ENCODE data around the gene STAT1. TPM values are rescaled to one million over a fixed set of nuclear protein-coding genes. Genes with fewer than 3 reads are reported as not detected.

The STAT1 gene
- polyA plus RNA-seq, 2 donors: 6.4 to 16.7 TPM

- H3K9me3 ChIP-seq (ENCODE audit: control insufficient read depth in 2 of 2, insufficient read depth in 1 of 2, low read depth in 1 of 2, low read length in 1 of 2): no peaks in the 10 kb centered on the region
Measured at GRCh38 chr2:191036363-191036762, 22.4 kb upstream of the STAT1 start.

GRCh38 chr2:191032588-191033429 is 18.8 kb upstream of the STAT1 start:
- Histone ChIP-seq H3K4me1 (ENCODE audit: control insufficient read depth in 2 of 2, insufficient read depth in 2 of 2, low read length in 1 of 2) (no peaks in the 10 kb centered on the region), H3K27me3 (ENCODE audit: control insufficient read depth in 1 of 2, insufficient read depth in 2 of 2, low read length in 2 of 2) (no peaks in the 10 kb centered on the region), H3K4me3 (ENCODE audit: low read depth in 1 of 2, low read length in 2 of 2) (no peak overlapping the region), H3K9me3 (ENCODE audit: control insufficient read depth in 2 of 2, insufficient read depth in 1 of 2, low read depth in 1 of 2, low read length in 1 of 2) (no peaks in the 10 kb centered on the region), H3K27ac (ENCODE audit: low read depth in 2 of 2, low read length in 1 of 2) (no peak overlapping the region), H3K36me3 (ENCODE audit: control insufficient read depth in 2 of 2, insufficient read depth in 2 of 2, low read length in 1 of 2) (no peaks in the 10 kb centered on the region)
- WGBS, 2 donors: 75 to 81% methylated on average over 8 of the region's 8 CpGs

More at GRCh38 chr2:191036363-191036762, 22.4 kb upstream of the STAT1 start:
- Histone ChIP-seq H3K4me3 (ENCODE audit: low read depth in 1 of 2, low read length in 2 of 2) (no peak overlapping the region), H3K36me3 (ENCODE audit: control insufficient read depth in 2 of 2, insufficient read depth in 2 of 2, low read length in 1 of 2) (no peaks in the 10 kb centered on the region), H3K4me1 (ENCODE audit: control insufficient read depth in 2 of 2, insufficient read depth in 2 of 2, low read length in 1 of 2) (peaks cover 0 to 2% of the 10 kb centered on the region in 2 donors), H3K27ac (ENCODE audit: low read depth in 2 of 2, low read length in 1 of 2) (no peak overlapping the region), H3K27me3 (ENCODE audit: control insufficient read depth in 1 of 2, insufficient read depth in 2 of 2, low read length in 2 of 2) (no peaks in the 10 kb centered on the region)
- WGBS, 2 donors: 92 to 94% methylated on average over 2 of the region's 2 CpGs

- H3K27ac ChIP-seq (ENCODE audit: low read depth in 2 of 2, low read length in 1 of 2): no peak overlapping the region
- H3K36me3 ChIP-seq (ENCODE audit: control insufficient read depth in 2 of 2, insufficient read depth in 2 of 2, low read length in 1 of 2): no peaks in the 10 kb centered on the region
- no peak overlapping the region for H3K4me3 ChIP-seq (ENCODE audit: low read depth in 1 of 2, low read length in 2 of 2)
- H3K27me3 ChIP-seq (ENCODE audit: control insufficient read depth in 1 of 2, insufficient read depth in 2 of 2, low read length in 2 of 2): no peaks in the 10 kb centered on the region
- no peaks in the 10 kb centered on the region for H3K4me1 ChIP-seq (ENCODE audit: control insufficient read depth in 2 of 2, insufficient read depth in 2 of 2, low read length in 1 of 2)
- 65 to 93% methylated on average over 2 of the region's 2 CpGs for WGBS, 2 donors
- H3K9me3 ChIP-seq (ENCODE audit: control insufficient read depth in 2 of 2, insufficient read depth in 1 of 2, low read depth in 1 of 2, low read length in 1 of 2): no peaks in the 10 kb centered on the region
Measured at GRCh38 chr2:191031256-191031655, 17.3 kb upstream of the STAT1 start.

- Histone ChIP-seq H3K27ac (ENCODE audit: low read depth in 2 of 2, low read length in 1 of 2) (no peak overlapping the region), H3K9me3 (ENCODE audit: control insufficient read depth in 2 of 2, insufficient read depth in 1 of 2, low read depth in 1 of 2, low read length in 1 of 2) (no peaks in the 10 kb centered on the region), H3K4me1 (ENCODE audit: control insufficient read depth in 2 of 2, insufficient read depth in 2 of 2, low read length in 1 of 2) (no peaks in the 10 kb centered on the region), H3K4me3 (ENCODE audit: low read depth in 1 of 2, low read length in 2 of 2) (no peak overlapping the region), H3K27me3 (ENCODE audit: control insufficient read depth in 1 of 2, insufficient read depth in 2 of 2, low read length in 2 of 2) (no peaks in the 10 kb centered on the region), H3K36me3 (ENCODE audit: control insufficient read depth in 2 of 2, insufficient read depth in 2 of 2, low read length in 1 of 2) (no peaks in the 10 kb centered on the region)
- 34 to 37% methylated on average over 8 of the region's 8 CpGs for WGBS, 2 donors
Measured at GRCh38 chr2:191030521-191031154, 16.7 kb upstream of the STAT1 start.

- H3K27me3 ChIP-seq (ENCODE audit: control insufficient read depth in 1 of 2, insufficient read depth in 2 of 2, low read length in 2 of 2): no peaks in the 10 kb centered on the region
Measured at GRCh38 chr2:191029280-191029950, 15.4 kb upstream of the STAT1 start.

GRCh38 chr2:191026377-191026776 is 12.4 kb upstream of the STAT1 start:
- Histone ChIP-seq H3K4me3 (ENCODE audit: low read depth in 1 of 2, low read length in 2 of 2) (no peak overlapping the region), H3K27me3 (ENCODE audit: control insufficient read depth in 1 of 2, insufficient read depth in 2 of 2, low read length in 2 of 2) (no peaks in the 10 kb centered on the region), H3K36me3 (ENCODE audit: control insufficient read depth in 2 of 2, insufficient read depth in 2 of 2, low read length in 1 of 2) (no peaks in the 10 kb centered on the region), H3K9me3 (ENCODE audit: control insufficient read depth in 2 of 2, insufficient read depth in 1 of 2, low read depth in 1 of 2, low read length in 1 of 2) (no peaks in the 10 kb centered on the region), H3K4me1 (ENCODE audit: control insufficient read depth in 2 of 2, insufficient read depth in 2 of 2, low read length in 1 of 2) (no peaks in the 10 kb centered on the region), H3K27ac (ENCODE audit: low read depth in 2 of 2, low read length in 1 of 2) (no peak overlapping the region)
- WGBS, 2 donors: 31 to 36% methylated on average over 2 of the region's 2 CpGs

More at GRCh38 chr2:191029280-191029950, 15.4 kb upstream of the STAT1 start:
- no peaks in the 10 kb centered on the region for H3K9me3 ChIP-seq (ENCODE audit: control insufficient read depth in 2 of 2, insufficient read depth in 1 of 2, low read depth in 1 of 2, low read length in 1 of 2)
- H3K4me3 ChIP-seq (ENCODE audit: low read depth in 1 of 2, low read length in 2 of 2): no peak overlapping the region
- H3K27ac ChIP-seq (ENCODE audit: low read depth in 2 of 2, low read length in 1 of 2): no peak overlapping the region
- 73 to 80% methylated on average over 10 of the region's 10 CpGs for WGBS, 2 donors
- H3K4me1 ChIP-seq (ENCODE audit: control insufficient read depth in 2 of 2, insufficient read depth in 2 of 2, low read length in 1 of 2): no peaks in the 10 kb centered on the region
- H3K36me3 ChIP-seq (ENCODE audit: control insufficient read depth in 2 of 2, insufficient read depth in 2 of 2, low read length in 1 of 2): no peaks in the 10 kb centered on the region

- H3K27ac ChIP-seq (ENCODE audit: low read depth in 2 of 2, low read length in 1 of 2): no peak overlapping the region
- 50 to 71% methylated on average over 1 of the region's 1 CpG for whole genome bisulfite sequencing, 2 donors
Measured at GRCh38 chr2:191025135-191025534, 11.2 kb upstream of the STAT1 start.

GRCh38 chr2:191023235-191023679 is 9.3 kb upstream of the STAT1 start:
- Histone ChIP-seq H3K4me3 (ENCODE audit: low read depth in 1 of 2, low read length in 2 of 2) (no peak overlapping the region), H3K9me3 (ENCODE audit: control insufficient read depth in 2 of 2, insufficient read depth in 1 of 2, low read depth in 1 of 2, low read length in 1 of 2) (no peaks in the 10 kb centered on the region), H3K27me3 (ENCODE audit: control insufficient read depth in 1 of 2, insufficient read depth in 2 of 2, low read length in 2 of 2) (no peaks in the 10 kb centered on the region), H3K4me1 (ENCODE audit: control insufficient read depth in 2 of 2, insufficient read depth in 2 of 2, low read length in 1 of 2) (no peaks in the 10 kb centered on the region), H3K36me3 (ENCODE audit: control insufficient read depth in 2 of 2, insufficient read depth in 2 of 2, low read length in 1 of 2) (no peaks in the 10 kb centered on the region), H3K27ac (ENCODE audit: low read depth in 2 of 2, low read length in 1 of 2) (no peak overlapping the region)
- 74 to 78% methylated on average over 7 of the region's 7 CpGs for WGBS, 2 donors

More at GRCh38 chr2:191025135-191025534, 11.2 kb upstream of the STAT1 start:
- H3K9me3 ChIP-seq (ENCODE audit: control insufficient read depth in 2 of 2, insufficient read depth in 1 of 2, low read depth in 1 of 2, low read length in 1 of 2): no peaks in the 10 kb centered on the region
- H3K27me3 ChIP-seq (ENCODE audit: control insufficient read depth in 1 of 2, insufficient read depth in 2 of 2, low read length in 2 of 2): no peaks in the 10 kb centered on the region
- H3K4me3 ChIP-seq (ENCODE audit: low read depth in 1 of 2, low read length in 2 of 2): no peak overlapping the region
- H3K36me3 ChIP-seq (ENCODE audit: control insufficient read depth in 2 of 2, insufficient read depth in 2 of 2, low read length in 1 of 2): no peaks in the 10 kb centered on the region
- H3K4me1 ChIP-seq (ENCODE audit: control insufficient read depth in 2 of 2, insufficient read depth in 2 of 2, low read length in 1 of 2): no peaks in the 10 kb centered on the region

GRCh38 chr2:191020742-191021381 is 6.9 kb upstream of the STAT1 start:
- peak overlapping the region; percentile 80 to 92 for H3K27ac ChIP-seq (ENCODE audit: low read depth in 2 of 2, low read length in 1 of 2)
- H3K36me3 ChIP-seq (ENCODE audit: control insufficient read depth in 2 of 2, insufficient read depth in 2 of 2, low read length in 1 of 2): no peaks in the 10 kb centered on the region
- no peaks in the 10 kb centered on the region for H3K9me3 ChIP-seq (ENCODE audit: control insufficient read depth in 2 of 2, insufficient read depth in 1 of 2, low read depth in 1 of 2, low read length in 1 of 2)
- no peaks in the 10 kb centered on the region for H3K4me1 ChIP-seq (ENCODE audit: control insufficient read depth in 2 of 2, insufficient read depth in 2 of 2, low read length in 1 of 2)
- peak overlapping the region; percentile 70 to 84 for H3K4me3 ChIP-seq (ENCODE audit: low read depth in 1 of 2, low read length in 2 of 2)
- 14 to 20% methylated on average over 14 of the region's 14 CpGs for WGBS, 2 donors
- H3K27me3 ChIP-seq (ENCODE audit: control insufficient read depth in 1 of 2, insufficient read depth in 2 of 2, low read length in 2 of 2): no peaks in the 10 kb centered on the region

Measured in esophagus (tissue), 2 donors.